ENCODE measurements around the gene FANCD2.
"Not testable (repeated sequence)": the region's sequence is repeated elsewhere in the genome, so short reads cannot be mapped to it uniquely, and the experiment has no call there.

The FANCD2 gene

DNA sequence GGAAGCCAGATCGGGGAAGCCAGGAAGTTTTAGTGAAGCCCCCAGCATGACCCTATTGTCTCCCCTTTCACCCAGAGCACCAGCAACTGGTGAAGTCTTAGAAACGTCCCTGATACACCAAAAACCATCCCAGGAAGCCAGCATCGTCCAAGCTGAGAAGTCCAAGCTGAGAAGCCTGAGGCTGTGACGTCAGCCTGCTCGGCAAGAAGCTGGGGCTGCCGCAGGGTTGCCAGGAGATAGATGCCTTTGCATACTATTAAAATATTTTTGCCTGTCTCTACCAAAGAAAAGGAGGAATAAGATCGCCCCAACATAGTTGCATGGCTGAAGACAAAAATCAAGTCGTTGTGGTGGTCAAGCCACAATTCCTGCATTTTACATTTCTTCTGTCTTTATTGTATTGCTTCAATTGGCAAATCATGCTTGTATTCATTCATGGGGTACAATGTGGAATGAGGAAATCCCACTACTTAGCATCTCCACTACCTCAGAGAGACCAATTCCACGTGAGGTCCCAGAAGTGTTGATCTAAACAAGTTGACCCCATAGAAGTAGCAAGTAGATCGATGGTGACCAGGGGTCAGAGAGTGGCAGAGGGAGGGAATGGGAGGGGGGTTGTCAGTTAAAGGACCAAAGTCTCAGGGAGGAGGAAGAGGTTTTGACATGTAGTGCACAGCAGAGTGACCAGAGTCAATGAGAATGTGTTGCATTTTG is 20.0 kb upstream of the FANCD2 start:
- Histone ChIP-seq H3K4me1 (ENCODE audit: insufficient read depth, low read length) (peaks cover 16% of the 10 kb centered on the region), H3K9ac (ENCODE audit: low read length) (no peak overlapping the region), H3K27me3 (ENCODE audit: control insufficient read depth in 1 of 2, insufficient read depth in 2 of 2, low read length in 2 of 2) (no peaks in the 10 kb centered on the region), H3K27ac (ENCODE audit: low read depth, low read length) (no peak overlapping the region), H3K9me3 (ENCODE audit: low read length) (no peaks in the 10 kb centered on the region), H3K36me3 (ENCODE audit: insufficient read depth, low read length) (no peaks in the 10 kb centered on the region), H3K4me3 (ENCODE audit: low read depth in 1 of 2, low read length in 2 of 2) (no peak overlapping the region)

DNA sequence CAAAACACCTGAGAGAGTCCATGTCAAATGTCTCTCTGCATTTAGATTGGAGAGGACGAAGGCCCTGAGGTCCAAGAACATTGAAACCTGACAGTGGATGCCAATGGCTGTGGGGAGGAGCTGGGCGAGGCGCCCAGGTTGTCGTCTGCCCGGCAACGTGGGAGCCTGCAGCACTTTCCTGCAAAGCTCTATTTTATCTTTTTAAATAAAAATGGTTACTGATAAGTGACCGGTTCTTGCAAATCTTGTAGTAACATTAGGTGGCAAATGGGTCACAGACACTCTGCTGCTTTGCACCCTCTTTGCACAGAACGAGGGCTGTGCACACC is 19.5 kb upstream of the FANCD2 start:
- H3K4me3 ChIP-seq (ENCODE audit: low read depth in 1 of 2, low read length in 2 of 2): no peak overlapping the region
- H3K27me3 ChIP-seq (ENCODE audit: control insufficient read depth in 1 of 2, insufficient read depth in 2 of 2, low read length in 2 of 2): no peaks in the 10 kb centered on the region
- H3K9ac ChIP-seq (ENCODE audit: low read length): no peak overlapping the region
- no peaks in the 10 kb centered on the region for H3K36me3 ChIP-seq (ENCODE audit: insufficient read depth, low read length)
- H3K9me3 ChIP-seq (ENCODE audit: low read length): no peaks in the 10 kb centered on the region
- no peak overlapping the region for H3K27ac ChIP-seq (ENCODE audit: low read depth, low read length)
- peaks cover 21% of the 10 kb centered on the region for H3K4me1 ChIP-seq (ENCODE audit: insufficient read depth, low read length)

- H3K27me3 ChIP-seq (ENCODE audit: control insufficient read depth in 1 of 2, insufficient read depth in 2 of 2, low read length in 2 of 2): no peaks in the 10 kb centered on the region
- H3K4me3 ChIP-seq (ENCODE audit: low read depth in 1 of 2, low read length in 2 of 2): no peak overlapping the region
- H3K4me1 ChIP-seq (ENCODE audit: insufficient read depth, low read length): peaks cover 22% of the 10 kb centered on the region
- H3K36me3 ChIP-seq (ENCODE audit: insufficient read depth, low read length): no peaks in the 10 kb centered on the region
- no peak overlapping the region for H3K9ac ChIP-seq (ENCODE audit: low read length)
- H3K9me3 ChIP-seq (ENCODE audit: low read length): no peaks in the 10 kb centered on the region
- no peak overlapping the region for H3K27ac ChIP-seq (ENCODE audit: low read depth, low read length)
These were observed 19.0 kb upstream of the FANCD2 start for GRCh38 chr3:10007126-10007782.

DNA sequence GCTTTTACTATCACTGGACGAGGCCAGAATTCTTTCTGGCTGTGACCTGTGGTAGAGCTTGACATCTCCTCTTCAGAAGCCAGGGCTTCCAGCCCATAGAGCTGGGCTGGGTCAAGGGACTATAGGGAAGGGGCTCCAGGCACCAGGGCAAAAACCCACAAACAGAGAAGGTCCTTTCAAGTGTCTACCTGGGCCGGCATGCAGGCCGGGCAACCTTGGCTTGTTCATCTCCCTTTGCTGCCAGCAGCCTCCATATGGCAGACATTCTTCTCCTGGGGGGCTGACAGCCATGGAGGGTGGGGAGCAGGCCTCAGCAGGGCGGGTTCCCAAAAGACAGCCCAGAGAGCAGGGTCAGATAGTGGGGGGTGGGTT is 18.0 kb upstream of the FANCD2 start:
- H3K9me3 ChIP-seq (ENCODE audit: low read length); H3K27ac ChIP-seq (ENCODE audit: low read depth, low read length); H3K27me3 ChIP-seq (ENCODE audit: control insufficient read depth in 1 of 2, insufficient read depth in 2 of 2, low read length in 2 of 2); H3K36me3 ChIP-seq (ENCODE audit: insufficient read depth, low read length); H3K9ac ChIP-seq (ENCODE audit: low read length): not testable (repeated sequence)
- Histone ChIP-seq H3K4me3 (ENCODE audit: low read depth in 1 of 2, low read length in 2 of 2) (peak overlapping the region in 1 of 2 donors; percentile 55), H3K4me1 (ENCODE audit: insufficient read depth, low read length) (peaks cover 22% of the 10 kb centered on the region)

DNA sequence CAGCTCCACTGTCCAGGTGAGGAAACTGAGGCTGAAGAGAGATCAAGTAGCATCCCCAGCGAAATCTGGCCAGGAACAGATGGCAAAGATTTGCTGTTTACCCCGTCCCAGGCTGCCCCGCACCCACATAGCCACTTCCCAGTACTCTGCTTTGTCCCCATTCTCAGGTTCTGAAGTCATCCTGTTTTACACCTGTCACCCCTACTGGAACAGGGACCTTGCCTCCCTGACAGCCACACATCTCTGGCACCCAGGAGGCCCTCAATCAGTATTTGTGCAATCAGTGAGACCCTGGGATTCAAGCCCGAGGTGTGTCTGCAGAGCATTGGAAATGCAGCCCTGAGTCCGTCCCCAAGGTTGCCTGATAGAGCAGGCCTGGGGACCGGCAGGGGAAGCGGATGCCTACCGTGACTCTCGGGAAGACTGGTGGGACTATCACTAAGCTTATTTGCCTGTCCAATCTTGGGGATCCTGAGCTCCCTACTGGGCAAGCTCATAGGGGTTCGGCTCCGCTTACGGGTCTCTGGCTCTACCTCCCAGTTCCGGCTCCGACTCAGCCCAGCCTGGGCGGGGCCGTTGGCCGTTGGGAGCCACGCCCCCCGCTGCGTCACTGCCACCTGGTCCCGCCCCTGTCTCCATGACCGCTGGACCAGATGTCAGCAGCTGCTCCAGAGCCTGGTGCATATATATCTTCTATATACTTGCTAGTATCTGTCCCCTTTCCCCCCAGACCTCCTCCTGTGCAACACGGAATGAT is 17.5 kb upstream of the FANCD2 start:
- no peak overlapping the region for H3K27ac ChIP-seq (ENCODE audit: low read depth, low read length)
- H3K36me3 ChIP-seq (ENCODE audit: insufficient read depth, low read length): no peaks in the 10 kb centered on the region
- no peaks in the 10 kb centered on the region for H3K9me3 ChIP-seq (ENCODE audit: low read length)
- H3K4me3 ChIP-seq (ENCODE audit: low read depth in 1 of 2, low read length in 2 of 2): peak overlapping the region; percentile 55 to 72
- H3K4me1 ChIP-seq (ENCODE audit: insufficient read depth, low read length): peaks cover 22% of the 10 kb centered on the region
- no peaks in the 10 kb centered on the region for H3K27me3 ChIP-seq (ENCODE audit: control insufficient read depth in 1 of 2, insufficient read depth in 2 of 2, low read length in 2 of 2)
- H3K9ac ChIP-seq (ENCODE audit: low read length): peak overlapping the region; percentile 33

GRCh38 chr3:10010421-10010877 is 15.8 kb upstream of the FANCD2 start:
- H3K27ac ChIP-seq (ENCODE audit: low read depth, low read length): peak overlapping the region; percentile 61
- H3K4me3 ChIP-seq (ENCODE audit: low read depth in 1 of 2, low read length in 2 of 2): peak overlapping the region; percentile 89
- H3K9ac ChIP-seq (ENCODE audit: low read length): peak overlapping the region; percentile 74
- no peaks in the 10 kb centered on the region for H3K36me3 ChIP-seq (ENCODE audit: insufficient read depth, low read length)
- H3K9me3 ChIP-seq (ENCODE audit: low read length): no peaks in the 10 kb centered on the region
- no peaks in the 10 kb centered on the region for H3K27me3 ChIP-seq (ENCODE audit: control insufficient read depth in 1 of 2, insufficient read depth in 2 of 2, low read length in 2 of 2)
- peaks cover 29% of the 10 kb centered on the region for H3K4me1 ChIP-seq (ENCODE audit: insufficient read depth, low read length)

- Histone ChIP-seq H3K9ac (ENCODE audit: low read length) (peak overlapping the region; percentile 74), H3K27ac (ENCODE audit: low read depth, low read length) (peak overlapping the region; percentile 61), H3K4me1 (ENCODE audit: insufficient read depth, low read length) (peaks cover 34% of the 10 kb centered on the region)
These were observed 15.3 kb upstream of the FANCD2 start for GRCh38 chr3:10010878-10011465.

DNA sequence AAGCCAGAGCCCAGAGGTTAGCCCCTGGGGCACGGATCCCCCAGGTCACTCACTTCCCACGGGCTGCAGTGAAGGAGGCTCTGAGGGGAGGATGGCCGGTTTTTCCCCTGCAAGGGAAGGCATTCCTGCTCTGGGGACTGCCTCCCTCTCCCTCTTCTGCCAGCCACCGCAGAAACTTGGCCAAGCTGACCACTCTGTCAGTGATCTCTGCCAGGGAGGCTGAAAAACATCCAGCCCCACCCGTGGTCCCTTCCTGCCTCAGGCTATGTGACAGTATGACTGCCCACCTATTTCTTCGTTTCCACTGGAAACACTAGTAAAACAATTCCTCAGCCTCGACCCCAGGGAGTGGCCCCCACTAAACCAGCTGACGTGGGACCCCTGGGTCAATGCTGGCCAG is 14.6 kb upstream of the FANCD2 start:
- H3K9me3 ChIP-seq (ENCODE audit: low read length): no peaks in the 10 kb centered on the region
- peak overlapping the region; percentile 89 for H3K4me3 ChIP-seq (ENCODE audit: low read depth in 1 of 2, low read length in 2 of 2)
- H3K9ac ChIP-seq (ENCODE audit: low read length): no peak overlapping the region
- no peaks in the 10 kb centered on the region for H3K27me3 ChIP-seq (ENCODE audit: control insufficient read depth in 1 of 2, insufficient read depth in 2 of 2, low read length in 2 of 2)
- H3K4me1 ChIP-seq (ENCODE audit: insufficient read depth, low read length): peaks cover 39% of the 10 kb centered on the region
- H3K27ac ChIP-seq (ENCODE audit: low read depth, low read length): no peak overlapping the region
- no peaks in the 10 kb centered on the region for H3K36me3 ChIP-seq (ENCODE audit: insufficient read depth, low read length)

More at GRCh38 chr3:10010878-10011465, 15.3 kb upstream of the FANCD2 start:
- H3K36me3 ChIP-seq (ENCODE audit: insufficient read depth, low read length): no peaks in the 10 kb centered on the region
- peak overlapping the region; percentile 89 for H3K4me3 ChIP-seq (ENCODE audit: low read depth in 1 of 2, low read length in 2 of 2)
- no peaks in the 10 kb centered on the region for H3K27me3 ChIP-seq (ENCODE audit: control insufficient read depth in 1 of 2, insufficient read depth in 2 of 2, low read length in 2 of 2)
- H3K9me3 ChIP-seq (ENCODE audit: low read length): no peaks in the 10 kb centered on the region

DNA sequence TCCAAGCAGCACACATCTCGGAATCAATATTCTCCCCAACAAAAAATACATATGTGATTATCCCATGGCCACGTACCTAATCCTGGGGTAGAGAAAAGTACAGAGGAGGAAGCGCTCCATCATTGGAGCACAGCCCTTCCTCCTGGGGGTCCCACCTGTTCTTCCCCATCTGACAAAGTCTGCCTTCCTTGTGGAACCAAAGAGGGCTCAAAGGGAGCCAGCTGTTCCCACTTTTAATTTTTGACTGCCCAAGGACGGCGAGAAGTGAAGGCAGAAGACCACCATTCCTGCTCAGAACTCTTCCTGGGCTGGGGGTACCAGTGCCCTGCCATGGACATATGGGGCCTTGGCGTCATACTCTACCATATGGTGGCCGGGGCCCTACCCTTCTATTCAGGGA is 14.1 kb upstream of the FANCD2 start:
- Histone ChIP-seq H3K9ac (ENCODE audit: low read length) (no peak overlapping the region), H3K27me3 (ENCODE audit: control insufficient read depth in 1 of 2, insufficient read depth in 2 of 2, low read length in 2 of 2) (no peaks in the 10 kb centered on the region), H3K36me3 (ENCODE audit: insufficient read depth, low read length) (no peaks in the 10 kb centered on the region), H3K4me3 (ENCODE audit: low read depth in 1 of 2, low read length in 2 of 2) (no peak overlapping the region), H3K9me3 (ENCODE audit: low read length) (no peaks in the 10 kb centered on the region), H3K27ac (ENCODE audit: low read depth, low read length) (no peak overlapping the region), H3K4me1 (ENCODE audit: insufficient read depth, low read length) (peaks cover 39% of the 10 kb centered on the region)

- Histone ChIP-seq H3K27me3 (ENCODE audit: control insufficient read depth in 1 of 2, insufficient read depth in 2 of 2, low read length in 2 of 2) (no peaks in the 10 kb centered on the region), H3K9me3 (ENCODE audit: low read length) (no peaks in the 10 kb centered on the region), H3K4me1 (ENCODE audit: insufficient read depth, low read length) (peaks cover 25% of the 10 kb centered on the region), H3K9ac (ENCODE audit: low read length) (no peak overlapping the region), H3K36me3 (ENCODE audit: insufficient read depth, low read length) (peaks cover 11% of the 10 kb centered on the region), H3K27ac (ENCODE audit: low read depth, low read length) (peak overlapping the region; percentile 43), H3K4me3 (ENCODE audit: low read depth in 1 of 2, low read length in 2 of 2) (no peak overlapping the region)
These were observed 10.8 kb upstream of the FANCD2 start for GRCh38 chr3:10015461-10015904.

DNA sequence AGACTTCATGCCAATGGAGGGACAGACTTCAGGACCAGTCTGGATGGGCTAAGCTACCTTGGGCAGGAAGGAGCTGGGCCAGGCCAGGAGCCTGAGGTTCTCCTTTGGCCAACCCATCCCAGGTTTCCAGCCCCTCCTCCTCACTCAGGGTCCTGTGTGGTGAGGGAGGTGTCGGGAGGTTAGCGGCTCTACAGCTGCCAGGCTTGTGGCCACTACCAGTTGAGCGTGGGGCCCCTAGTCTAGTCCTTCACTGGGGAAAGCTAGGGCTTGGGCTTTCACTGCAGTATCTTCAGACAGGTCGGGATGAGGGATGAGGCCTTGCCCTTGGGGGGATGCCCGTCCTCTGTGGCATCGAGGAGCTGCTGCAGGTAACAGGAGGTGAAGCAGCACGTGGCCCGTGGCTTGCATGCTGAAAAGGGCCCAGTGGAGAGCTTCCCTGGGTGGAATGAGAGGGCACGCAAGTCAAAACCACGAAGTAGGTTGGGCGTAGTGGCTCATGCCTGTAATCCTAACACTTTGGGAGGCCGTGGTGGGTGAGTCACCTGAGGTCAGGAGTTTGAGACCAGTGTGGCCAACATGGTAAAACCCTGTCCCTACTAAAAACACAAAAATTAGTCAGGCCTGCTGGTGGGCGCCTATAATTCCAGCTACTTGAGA is 8.5 kb upstream of the FANCD2 start:
- no peak overlapping the region for H3K4me3 ChIP-seq (ENCODE audit: low read depth in 1 of 2, low read length in 2 of 2)
- no peak overlapping the region for H3K27ac ChIP-seq (ENCODE audit: low read depth, low read length)
- H3K36me3 ChIP-seq (ENCODE audit: insufficient read depth, low read length): peaks cover 29% of the 10 kb centered on the region
- H3K9ac ChIP-seq (ENCODE audit: low read length): no peak overlapping the region
- H3K4me1 ChIP-seq (ENCODE audit: insufficient read depth, low read length): peaks cover 17% of the 10 kb centered on the region
- no peaks in the 10 kb centered on the region for H3K27me3 ChIP-seq (ENCODE audit: control insufficient read depth in 1 of 2, insufficient read depth in 2 of 2, low read length in 2 of 2)
- no peaks in the 10 kb centered on the region for H3K9me3 ChIP-seq (ENCODE audit: low read length)
